WERI-Rb-1 (cell line): ENCODE results near the gene RERE.

Experiments used
- DNase-seq: peaks from one replicate; pipeline ENCODE4 v3.0.0-alpha.2; 2020
- H3K27ac ChIP-seq: fragments of 250-450 bp; sonication (Bioruptor Pico); 2 replicates; pipeline ENCODE4 v1.5.1; 2020; ENCODE audit warnings: mild to moderate bottlenecking, moderate library complexity
- H3K27me3 ChIP-seq: fragments of 250-450 bp; sonication (Bioruptor Pico); 2 replicates; pipeline ENCODE4 v1.5.1; 2021; ENCODE audit warnings: mild to moderate bottlenecking, low read depth, moderate library complexity; ENCODE audit not compliant: insufficient read depth, severe bottlenecking
- H3K36me3 ChIP-seq: fragments of 250-450 bp; sonication (Bioruptor Pico); 2 replicates; pipeline ENCODE4 v1.5.1; 2020; ENCODE audit warnings: mild to moderate bottlenecking, moderate library complexity
- H3K4me3 ChIP-seq: 2 replicates; pipeline ENCODE4 v1.5.1; 2011; ENCODE audit warnings: low read depth, mild to moderate bottlenecking, control low read depth, low read length
- H3K9me3 ChIP-seq: fragments of 250-450 bp; sonication (Bioruptor Pico); 2 replicates; pipeline ENCODE4 v1.5.1; 2021; ENCODE audit warnings: mild to moderate bottlenecking, moderate library complexity; ENCODE audit not compliant: severe bottlenecking
- TF ChIP-seq, protein P1 (sequence below): IDR thresholded peaks from 2 replicates; pipeline ENCODE4 v1.5.1; 2011; ENCODE audit warnings: low read depth, mild to moderate bottlenecking, control low read depth, inconsistent platforms, low read length

The RERE gene

DNA sequence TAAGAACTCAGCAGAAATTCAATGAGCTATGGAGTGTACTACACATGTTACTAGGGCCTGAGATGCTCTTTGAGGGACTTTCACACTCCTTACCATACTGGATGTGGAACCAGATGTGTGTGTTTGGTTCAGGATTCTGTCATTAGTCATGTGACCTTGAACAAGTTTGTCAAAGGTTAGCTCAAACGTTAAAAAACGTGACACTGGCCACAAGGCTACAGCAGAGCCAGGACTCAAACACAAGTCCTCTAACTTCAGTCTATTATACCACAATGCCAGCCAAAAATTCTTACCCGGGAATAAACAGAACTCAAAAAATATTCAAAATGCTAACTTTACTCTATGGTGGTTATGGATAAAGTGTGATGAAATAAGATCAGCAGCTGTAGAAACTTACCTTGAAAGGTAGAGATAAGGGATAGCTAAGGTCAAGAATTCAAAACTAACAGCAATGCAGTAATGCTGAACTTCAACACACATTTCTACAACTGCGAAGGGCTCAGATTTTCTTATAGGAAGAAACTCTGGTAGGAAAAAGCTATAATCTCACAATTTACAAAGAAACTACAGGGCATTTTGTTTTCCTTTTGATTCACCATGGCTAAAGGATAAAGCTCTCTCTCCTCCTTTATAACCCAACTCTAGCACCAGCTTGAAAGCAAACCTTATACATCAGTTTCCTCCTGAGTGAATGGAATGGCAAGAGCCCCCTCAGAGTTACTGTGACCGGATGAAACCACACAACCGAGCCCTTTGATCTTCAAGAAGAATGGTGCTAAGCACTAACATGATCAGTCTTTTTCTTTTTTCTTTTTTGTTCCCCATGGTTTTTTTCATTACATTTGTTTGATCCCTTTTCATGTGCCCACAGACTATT, 265.6 kb downstream of the RERE start:
- Histone ChIP-seq H3K27ac (no peak overlapping the region), H3K27me3 (no peaks in the 10 kb centered on the region), H3K4me3 (no peak overlapping the region), H3K36me3 (peaks cover 62% of the 10 kb centered on the region), H3K9me3 (no peaks in the 10 kb centered on the region)
- TF ChIP-seq, protein P1, sequence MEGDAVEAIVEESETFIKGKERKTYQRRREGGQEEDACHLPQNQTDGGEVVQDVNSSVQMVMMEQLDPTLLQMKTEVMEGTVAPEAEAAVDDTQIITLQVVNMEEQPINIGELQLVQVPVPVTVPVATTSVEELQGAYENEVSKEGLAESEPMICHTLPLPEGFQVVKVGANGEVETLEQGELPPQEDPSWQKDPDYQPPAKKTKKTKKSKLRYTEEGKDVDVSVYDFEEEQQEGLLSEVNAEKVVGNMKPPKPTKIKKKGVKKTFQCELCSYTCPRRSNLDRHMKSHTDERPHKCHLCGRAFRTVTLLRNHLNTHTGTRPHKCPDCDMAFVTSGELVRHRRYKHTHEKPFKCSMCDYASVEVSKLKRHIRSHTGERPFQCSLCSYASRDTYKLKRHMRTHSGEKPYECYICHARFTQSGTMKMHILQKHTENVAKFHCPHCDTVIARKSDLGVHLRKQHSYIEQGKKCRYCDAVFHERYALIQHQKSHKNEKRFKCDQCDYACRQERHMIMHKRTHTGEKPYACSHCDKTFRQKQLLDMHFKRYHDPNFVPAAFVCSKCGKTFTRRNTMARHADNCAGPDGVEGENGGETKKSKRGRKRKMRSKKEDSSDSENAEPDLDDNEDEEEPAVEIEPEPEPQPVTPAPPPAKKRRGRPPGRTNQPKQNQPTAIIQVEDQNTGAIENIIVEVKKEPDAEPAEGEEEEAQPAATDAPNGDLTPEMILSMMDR: no peak
- no peak for DNase-seq

DNA sequence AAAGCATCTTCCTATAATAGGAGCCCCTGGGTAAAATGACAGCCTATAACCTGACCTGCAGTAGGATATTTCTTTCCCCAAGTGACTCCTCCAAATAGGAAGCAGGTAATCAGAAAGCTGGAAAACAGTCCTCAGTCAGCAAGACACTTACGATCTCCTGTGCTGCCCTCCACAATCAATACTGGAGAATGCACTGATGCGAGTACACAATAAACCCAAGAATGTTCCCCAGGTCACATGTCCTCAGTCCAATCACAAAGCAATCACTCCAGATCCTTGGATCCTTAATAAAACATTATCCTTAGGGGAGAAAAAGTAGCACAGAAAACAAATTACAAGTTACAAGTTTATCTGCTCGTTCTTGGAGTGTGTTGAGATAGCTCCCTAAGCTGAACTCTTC, 266.4 kb downstream of the RERE start:
- H3K27me3 ChIP-seq: no peaks in the 10 kb centered on the region
- DNase-seq: no peak
- no peak overlapping the region for H3K4me3 ChIP-seq
- TF ChIP-seq, protein P1: no peak
- H3K9me3 ChIP-seq: no peaks in the 10 kb centered on the region
- H3K27ac ChIP-seq: no peak overlapping the region
- H3K36me3 ChIP-seq: peaks cover 59% of the 10 kb centered on the region

DNA sequence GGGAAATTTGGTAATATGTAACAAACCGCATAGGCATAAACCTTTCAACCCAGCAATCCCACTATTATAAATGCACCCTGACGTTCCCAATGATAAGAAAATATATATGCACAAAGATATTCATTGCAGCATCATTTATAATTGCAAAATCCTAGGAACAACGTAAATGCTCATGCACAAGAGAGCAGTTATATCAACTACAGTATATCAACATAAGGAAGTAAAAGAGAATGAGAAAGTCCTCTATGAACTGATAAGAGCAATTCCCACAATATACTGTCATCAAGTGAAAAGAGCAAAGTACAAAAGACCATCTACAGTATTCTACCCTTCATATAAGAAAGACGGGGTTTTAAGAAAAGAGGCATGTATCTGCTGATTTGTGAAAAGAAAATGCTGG, 269.6 kb downstream of the RERE start:
- no peak for DNase-seq
- Histone ChIP-seq H3K9me3 (no peaks in the 10 kb centered on the region), H3K36me3 (peaks cover 55% of the 10 kb centered on the region), H3K27me3 (no peaks in the 10 kb centered on the region), H3K27ac (no peak overlapping the region), H3K4me3 (no peak overlapping the region)
- TF ChIP-seq, protein P1: no peak

DNA sequence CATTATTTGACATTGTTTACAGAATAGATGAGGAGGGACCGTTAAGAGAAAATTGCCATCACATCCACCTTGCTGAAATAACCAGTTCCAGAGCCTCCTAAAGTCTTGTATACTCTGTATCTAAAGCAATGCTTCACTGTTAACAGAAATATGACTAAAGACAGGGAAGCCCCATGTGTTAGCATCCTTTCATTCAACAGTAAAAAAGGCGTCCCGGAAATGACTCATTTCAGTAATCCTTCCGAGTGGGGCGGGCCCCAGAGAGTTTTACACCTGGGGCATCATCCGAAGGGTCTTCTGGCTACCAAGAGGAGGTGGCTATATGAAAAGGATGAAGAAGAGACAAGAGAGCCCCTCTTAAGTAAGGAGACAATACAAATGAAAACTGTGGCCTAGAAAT, 272.4 kb downstream of the RERE start:
- TF ChIP-seq, protein P1: no peak
- no peak overlapping the region for H3K4me3 ChIP-seq
- no peak for DNase-seq
- H3K27ac ChIP-seq: no peak overlapping the region
- H3K27me3 ChIP-seq: no peaks in the 10 kb centered on the region
- no peaks in the 10 kb centered on the region for H3K9me3 ChIP-seq
- H3K36me3 ChIP-seq: peaks cover 56% of the 10 kb centered on the region

DNA sequence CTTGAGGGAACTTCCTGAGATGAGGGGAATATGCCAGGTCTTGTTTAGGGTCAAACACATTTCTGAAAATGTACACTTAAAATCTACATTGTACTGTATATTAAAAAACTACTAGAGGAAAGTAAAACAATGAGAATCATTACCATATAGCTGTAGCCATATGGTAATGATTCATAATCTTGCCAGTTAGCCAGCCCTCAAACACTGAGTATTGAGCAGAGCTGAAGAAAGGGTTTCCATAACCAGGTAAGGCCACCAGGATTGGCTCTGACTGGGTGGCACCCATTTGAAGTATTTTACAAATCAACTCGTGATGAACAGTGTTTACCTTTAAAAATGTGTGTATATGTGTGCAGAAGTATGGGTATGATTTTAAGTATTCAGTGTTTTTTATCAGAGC, 272.8 kb downstream of the RERE start:
- no peak overlapping the region for H3K27ac ChIP-seq
- no peak for DNase-seq
- no peaks in the 10 kb centered on the region for H3K27me3 ChIP-seq
- no peaks in the 10 kb centered on the region for H3K9me3 ChIP-seq
- peaks cover 60% of the 10 kb centered on the region for H3K36me3 ChIP-seq
- TF ChIP-seq, protein P1: no peak
- no peak overlapping the region for H3K4me3 ChIP-seq

DNA sequence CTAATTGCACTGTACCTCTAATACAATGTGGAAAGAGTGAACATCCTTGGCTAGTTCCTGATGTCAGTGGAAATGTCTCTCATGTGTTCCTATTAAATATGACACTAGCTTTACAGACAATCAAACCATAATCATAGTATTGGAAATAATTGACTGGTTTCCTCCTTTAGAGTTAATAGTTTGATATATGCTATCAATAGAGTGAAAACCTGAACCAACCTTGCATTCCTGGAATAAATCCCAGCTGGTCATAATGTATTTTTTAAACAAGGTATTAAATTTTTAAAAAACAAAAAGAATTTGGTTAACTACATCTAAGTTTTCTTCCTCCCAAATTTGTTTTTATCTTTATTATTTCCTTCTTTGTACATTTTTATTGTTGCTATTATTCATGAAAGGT, 273.5 kb downstream of the RERE start:
- no peaks in the 10 kb centered on the region for H3K9me3 ChIP-seq
- no peak overlapping the region for H3K27ac ChIP-seq
- no peak overlapping the region for H3K4me3 ChIP-seq
- H3K36me3 ChIP-seq: peaks cover 67% of the 10 kb centered on the region
- H3K27me3 ChIP-seq: no peaks in the 10 kb centered on the region
- DNase-seq: no peak
- TF ChIP-seq, protein P1: no peak
